Erythroblast (primary cell): Measurements from ENCODE around the gene SPNS3.

Source experiments
- GATA1 ChIP-seq: IDR thresholded peaks from 2 replicates; pipeline ENCODE4 v1.6.1; 2011; ENCODE audit warnings: low read depth, mild to moderate bottlenecking, control low read depth, low read length, moderate library complexity
- POLR2A ChIP-seq: IDR thresholded peaks from 2 replicates; pipeline ENCODE4 v1.6.1; 2011; ENCODE audit warnings: mild to moderate bottlenecking, low read length

DNA sequence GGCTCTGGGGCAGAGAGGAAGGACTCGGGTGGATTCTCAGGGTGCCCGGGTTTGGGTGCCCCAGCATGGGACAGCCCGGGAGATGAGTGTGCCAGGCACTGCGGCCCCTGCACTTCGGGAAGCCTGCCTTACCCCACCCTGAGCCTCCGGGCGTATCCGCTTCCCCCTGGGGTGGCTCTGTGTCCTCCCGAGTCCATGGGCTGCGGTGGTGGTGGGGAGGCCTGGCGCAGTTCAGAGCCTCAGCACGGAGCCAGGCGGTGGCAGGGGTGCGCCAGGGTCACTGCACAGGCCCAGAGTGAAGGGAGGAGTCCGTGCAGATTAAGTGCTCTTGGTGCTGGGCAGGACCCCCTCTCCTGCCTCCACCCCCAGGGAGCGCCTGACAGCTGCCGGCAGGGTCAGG lies 100.8 kb downstream of the SPNS3 start:
- TF ChIP-seq GATA1: no peak
- no peak for TF ChIP-seq POLR2A
